HepG2 (cell line): Measurements from ENCODE around the gene STX1B. TPM values are rescaled to one million over a fixed set of nuclear protein-coding genes. Genes with fewer than 3 reads are reported as not detected.

Source experiments
- AKNA ChIP-seq: sonication (generic); formaldehyde crosslinking; IDR thresholded peaks from 2 replicates; pipeline ENCODE4 v1.4.0; 2020; ENCODE audit warnings: missing genetic modification reagents, borderline replicate concordance
- CSRNP2 ChIP-seq: sonication (generic); formaldehyde crosslinking; conservative IDR thresholded peaks from 2 replicates; pipeline ENCODE4 v1.8.0; 2022; ENCODE audit warnings: low read depth, missing genetic modification reagents
- NAIF1 ChIP-seq: sonication (generic); formaldehyde crosslinking; IDR thresholded peaks from 2 replicates; pipeline ENCODE4 v1.5.0; 2020; ENCODE audit warnings: mild to moderate bottlenecking, missing genetic modification reagents, borderline replicate concordance
- ZHX2 ChIP-seq, 2 experiments: sonication (generic) in 1 of 2; formaldehyde crosslinking in 1 of 2; IDR thresholded peaks; 2 replicates each; pipeline versions ENCODE4 v1.6.1 to v1.9.0; 2014 to 2022; ENCODE audit warnings: antibody characterized with exemption in 1 of 2, borderline replicate concordance in 1 of 2, inconsistent platforms in 1 of 2, low read depth in 1 of 2, missing genetic modification reagents in 1 of 2
- ZNF142 ChIP-seq: sonication (generic); formaldehyde crosslinking; IDR thresholded peaks from 2 replicates; pipeline ENCODE4 v1.4.0; 2020; ENCODE audit warnings: missing genetic modification reagents
- ZNF784 ChIP-seq: sonication (generic); formaldehyde crosslinking; IDR thresholded peaks from 2 replicates; pipeline ENCODE4 v1.5.1; 2020; ENCODE audit warnings: missing genetic modification reagents, mild to moderate bottlenecking, borderline replicate concordance
- polyA plus RNA-seq, 8 experiments: library from polyadenylated mRNA; depleted of rRNA in 3 of 8; stranded (reverse) in 7 of 8; unstranded in 1 of 8; fragments of >200 nt; fragmentation: Illumina TruSeq in 4 of 8; extraction: Trizol in 4 of 8; gene quantifications; 2 replicates each; pipeline versions ENCODE4 v1.2.1 to v1.2.3, GENCODE V29; 2011 to 2016; ENCODE audit warnings: low read depth in 4 of 8, missing spikeins in 1 of 8, mixed read lengths in 1 of 8; ENCODE audit not compliant: insufficient read depth in 1 of 8
- total RNA-seq, 5 experiments: library from RNA; depleted of rRNA; stranded (reverse); fragments of >200 nt; fragmentation: Illumina TruSeq; extraction: Trizol; gene quantifications; 2 replicates each; pipeline ENCODE4 v1.2.3, GENCODE V29; 2016; ENCODE audit warnings: low read depth in 1 of 5

STX1B gene
- total and polyA plus RNA-seq, 2 of the 13 experiments (the other 11 are each of a cell fraction or from before 2014, with no cell fraction given): 2.1 to 3.0 TPM

- TF ChIP-seq ZNF142 (CRISPR knock-in tag): peak; percentile 67
- TF ChIP-seq NAIF1 (CRISPR knock-in tag): no peak
- no peak for TF ChIP-seq CSRNP2
- peak; percentile 76 for TF ChIP-seq ZHX2 (IDR thresholded peaks at IDR 0.05; ENCODE audit: low read depth)
- TF ChIP-seq ZHX2 (CRISPR knock-in tag; IDR thresholded peaks at IDR 0.05; ENCODE audit: borderline replicate concordance): no peak; the same call in 1 of the 2 replicates
- TF ChIP-seq ZNF784 (CRISPR knock-in tag): no peak; the same call in 1 of the 2 replicates
- TF ChIP-seq AKNA (CRISPR knock-in tag): no peak
Measured at GRCh38 chr16:30957456-30958174, 52.8 kb downstream of the STX1B start, which contains the start of gene SETD1A (continued).
